DND-41 (cell line): ENCODE measurements around the gene MBOAT7.

ENCODE experiments used
- CTCF ChIP-seq: IDR thresholded peaks from 2 replicates; pipeline ENCODE4 v1.5.1; 2012; ENCODE audit warnings: borderline replicate concordance, low read length, moderate library complexity, mild to moderate bottlenecking; ENCODE audit not compliant: poor library complexity, severe bottlenecking; ENCODE audit errors: extremely low read depth
- EZH2 ChIP-seq: IDR thresholded peaks from 3 replicates; pipeline ENCODE4 v1.6.1; 2012; ENCODE audit warnings: borderline replicate concordance, low read depth, mild to moderate bottlenecking, moderate library complexity, low read length, inconsistent platforms; ENCODE audit not compliant: severe bottlenecking

- TF ChIP-seq CTCF, result no peak
- TF ChIP-seq EZH2, result no peak
Measured at GRCh38 chr19:54218960-54219661, 29.7 kb upstream of the MBOAT7 start.
